Esophagus squamous epithelium (tissue), 4 donors: Measurements from ENCODE around the gene HADHA.

Experiments
- POLR2A ChIP-seq, 4 donors: fragments of 450-650 bp; IDR thresholded peaks; one replicate each; pipeline ENCODE4 v1.6.1; 2017; ENCODE audit warnings: antibody characterized with exemption in 4 of 4, mild to moderate bottlenecking in 4 of 4, moderate library complexity in 3 of 4
- TF ChIP-seq, protein P1 (sequence below), 6 experiments: fragments of 450-650 bp in 4 of 6; fragments of 200-600 bp in 2 of 6; sonication (generic) in 2 of 6; IDR thresholded peaks; one replicate each; pipeline ENCODE4 v1.5.1; 2016 to 2019; ENCODE audit warnings: antibody characterized with exemption in 6 of 6, mild to moderate bottlenecking in 4 of 6, moderate library complexity in 4 of 6

DNA sequence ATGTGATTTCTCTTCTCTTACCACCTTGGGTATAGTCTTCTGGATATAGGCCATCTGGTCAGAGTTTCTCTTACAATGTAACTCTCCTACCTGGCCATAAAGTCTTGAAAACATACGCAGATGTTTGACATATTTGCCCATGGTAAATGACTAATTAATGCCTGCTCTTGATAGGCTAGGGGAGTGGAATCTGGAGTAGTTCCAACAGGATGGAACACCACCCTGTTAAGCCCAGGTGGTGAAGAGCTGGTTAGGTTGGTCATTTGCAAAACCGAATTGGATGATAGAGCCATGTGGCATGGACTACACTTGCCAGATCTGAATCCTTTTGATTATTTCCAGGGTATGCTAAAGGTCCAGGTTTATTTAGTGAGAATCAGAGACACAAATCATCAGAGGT lies 36.8 kb upstream of the HADHA start:
- TF ChIP-seq, protein P1, sequence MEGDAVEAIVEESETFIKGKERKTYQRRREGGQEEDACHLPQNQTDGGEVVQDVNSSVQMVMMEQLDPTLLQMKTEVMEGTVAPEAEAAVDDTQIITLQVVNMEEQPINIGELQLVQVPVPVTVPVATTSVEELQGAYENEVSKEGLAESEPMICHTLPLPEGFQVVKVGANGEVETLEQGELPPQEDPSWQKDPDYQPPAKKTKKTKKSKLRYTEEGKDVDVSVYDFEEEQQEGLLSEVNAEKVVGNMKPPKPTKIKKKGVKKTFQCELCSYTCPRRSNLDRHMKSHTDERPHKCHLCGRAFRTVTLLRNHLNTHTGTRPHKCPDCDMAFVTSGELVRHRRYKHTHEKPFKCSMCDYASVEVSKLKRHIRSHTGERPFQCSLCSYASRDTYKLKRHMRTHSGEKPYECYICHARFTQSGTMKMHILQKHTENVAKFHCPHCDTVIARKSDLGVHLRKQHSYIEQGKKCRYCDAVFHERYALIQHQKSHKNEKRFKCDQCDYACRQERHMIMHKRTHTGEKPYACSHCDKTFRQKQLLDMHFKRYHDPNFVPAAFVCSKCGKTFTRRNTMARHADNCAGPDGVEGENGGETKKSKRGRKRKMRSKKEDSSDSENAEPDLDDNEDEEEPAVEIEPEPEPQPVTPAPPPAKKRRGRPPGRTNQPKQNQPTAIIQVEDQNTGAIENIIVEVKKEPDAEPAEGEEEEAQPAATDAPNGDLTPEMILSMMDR (IDR thresholded peaks at IDR 0.05): no peak
- no peak for TF ChIP-seq POLR2A (IDR thresholded peaks at IDR 0.05)
